Uterus (tissue), 4 donors: Measurements from ENCODE around the gene MAPK8IP3. TPM values are rescaled to one million over a fixed set of nuclear protein-coding genes. Genes with fewer than 3 reads are reported as not detected.

Experiments used
- DNase-seq, 2 donors: peaks; one replicate each; pipeline ENCODE4 v3.0.0-alpha.2; 2019 to 2020
- H3K27ac ChIP-seq, 2 donors: fragments of 200-600 bp; sonication (generic); 1 replicate in 1 of 2; 2 replicates in 1 of 2; pipeline ENCODE4 v1.5.1; 2016 to 2018
- H3K27me3 ChIP-seq, 2 donors: fragments of 200-600 bp; sonication (generic); one replicate each; pipeline ENCODE4 v1.5.1; 2018 to 2019; ENCODE audit warnings: control low read depth in 1 of 2
- H3K36me3 ChIP-seq, 2 donors: fragments of 200-600 bp; sonication (generic); one replicate each; pipeline ENCODE4 v1.5.1; 2019; ENCODE audit warnings: control low read depth in 1 of 2
- H3K4me1 ChIP-seq, 2 donors: fragments of 200-600 bp; sonication (generic); one replicate each; pipeline ENCODE4 v1.5.1; 2018 to 2019; ENCODE audit warnings: control low read depth in 1 of 2
- H3K4me3 ChIP-seq, 2 donors: fragments of 200-600 bp; sonication (generic); 1 replicate in 1 of 2; 2 replicates in 1 of 2; pipeline ENCODE4 v1.5.1; 2018 to 2019; ENCODE audit warnings: mild to moderate bottlenecking in 1 of 2
- H3K9me3 ChIP-seq, 2 donors: fragments of 200-600 bp; sonication (generic); one replicate each; pipeline ENCODE4 v1.5.1; 2019; ENCODE audit warnings: control low read depth in 1 of 2
- CTCF ChIP-seq, 4 experiments: fragments of 200-600 bp in 2 of 4; fragments of 450-650 bp in 2 of 4; sonication (generic) in 2 of 4; IDR thresholded peaks; one replicate each; pipeline ENCODE4 v1.5.1; 2016 to 2019; ENCODE audit warnings: antibody characterized with exemption in 4 of 4, mild to moderate bottlenecking in 2 of 4, moderate library complexity in 1 of 4
- POLR2A ChIP-seq, 2 donors: fragments of 450-650 bp; IDR thresholded peaks; one replicate each; pipeline ENCODE4 v1.6.1; 2016; ENCODE audit warnings: antibody characterized with exemption in 2 of 2, mild to moderate bottlenecking in 1 of 2, moderate library complexity in 1 of 2
- intact Hi-C: fragments of 100-400 bp; cut with DNase I; formaldehyde crosslinking; loops from one replicate; pipeline ENCODE4 v1.15.1; 2023; ENCODE audit warnings: low total_unique reads
- total RNA-seq, 4 donors: library from RNA; depleted of rRNA in 3 of 4; stranded (reverse); fragments of >200 nt in 3 of 4; gene quantifications; one replicate each; pipeline versions ENCODE4 v1.1.0 to v1.2.4, GENCODE V29; 2014 to 2023
- donor health status: DM: yes; HTN: yes; CAD: no.

MAPK8IP3 gene
- total RNA-seq, 4 donors from 2014 or later = 17.4 to 113 (median 77.8) TPM

DNA sequence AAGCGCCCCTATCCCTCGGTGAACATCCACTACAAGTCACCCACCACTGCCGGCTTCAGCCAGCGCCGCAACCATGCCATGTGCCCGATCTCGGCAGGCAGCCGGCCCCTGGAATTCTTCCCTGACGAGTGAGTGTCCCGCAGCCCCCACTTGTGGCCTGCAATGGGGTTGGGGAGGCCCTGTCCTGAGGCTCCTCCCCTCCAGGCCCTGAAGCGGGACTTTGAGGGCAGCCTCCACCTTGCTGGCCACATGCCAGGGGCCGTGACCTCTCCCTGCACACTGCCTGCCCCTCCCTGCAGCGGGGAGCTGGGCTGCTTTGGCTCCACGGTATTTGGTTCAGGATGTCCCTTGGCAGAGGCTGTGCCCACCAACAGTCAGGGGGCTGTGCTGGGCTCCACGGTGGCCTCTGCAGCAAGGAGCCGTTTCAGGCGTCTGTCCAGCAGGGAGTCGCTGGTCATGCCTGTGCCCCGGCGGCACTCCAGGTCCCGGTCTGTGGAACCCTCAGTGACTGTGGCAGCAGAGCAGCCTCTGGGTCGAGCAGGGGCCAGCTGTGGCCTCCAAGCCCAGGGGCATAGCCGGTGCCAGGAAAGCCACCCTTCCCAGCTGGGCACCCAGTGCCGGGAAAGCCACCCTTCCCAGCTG is 57.0 kb downstream of the MAPK8IP3 start:
- Histone ChIP-seq H3K4me3 (no peak overlapping the region), H3K9me3 (no peaks in the 10 kb centered on the region), H3K27ac (no peak overlapping the region), H3K4me1 (no peaks in the 10 kb centered on the region), H3K27me3 (no peaks in the 10 kb centered on the region), H3K36me3 (no peaks in the 10 kb centered on the region)
- DNase-seq = no peak
- intact Hi-C loops = no loop called here
- TF ChIP-seq CTCF (IDR thresholded peaks at IDR 0.05) (no peak), POLR2A (IDR thresholded peaks at IDR 0.05) (no peak)

- H3K36me3 ChIP-seq = no peaks in the 10 kb centered on the region
- no peaks in the 10 kb centered on the region for H3K9me3 ChIP-seq
- intact Hi-C loops = no loop called here
These were observed 57.8 kb downstream of the MAPK8IP3 start for GRCh38 chr16:1763521-1764511.

DNA sequence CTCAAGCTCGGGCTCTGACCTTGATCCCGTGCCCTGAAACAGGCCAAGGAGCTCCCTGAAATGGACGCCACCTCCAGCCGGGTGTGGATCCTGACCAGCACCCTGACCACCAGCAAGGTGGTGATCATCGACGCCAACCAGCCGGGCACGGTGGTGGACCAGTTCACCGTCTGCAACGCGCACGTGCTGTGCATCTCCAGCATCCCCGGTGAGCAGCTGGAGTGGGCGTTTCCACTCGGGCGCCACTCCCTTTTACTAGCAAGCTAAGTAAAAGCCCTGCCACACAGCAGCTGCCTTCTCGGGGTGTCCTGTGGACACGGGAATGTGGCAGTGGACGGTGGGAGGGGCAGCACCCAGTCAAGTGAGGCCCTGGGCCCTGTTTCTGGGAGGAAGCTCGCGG is 59.0 kb downstream of the MAPK8IP3 start:
- Histone ChIP-seq H3K4me1 (peaks cover 0 to 6% of the 10 kb centered on the region in 2 donors), H3K27me3 (no peaks in the 10 kb centered on the region), H3K36me3 (no peaks in the 10 kb centered on the region), H3K4me3 (no peak overlapping the region), H3K9me3 (no peaks in the 10 kb centered on the region), H3K27ac (no peak overlapping the region)
- no peak for DNase-seq
- TF ChIP-seq CTCF (IDR thresholded peaks at IDR 0.05) (no peak), POLR2A (IDR thresholded peaks at IDR 0.05) (no peak)
- intact Hi-C loops = no loop called here

More at GRCh38 chr16:1763521-1764511, 57.8 kb downstream of the MAPK8IP3 start:
- DNase-seq = no peak
- Histone ChIP-seq H3K4me3 (no peak overlapping the region), H3K27me3 (no peaks in the 10 kb centered on the region), H3K27ac (no peak overlapping the region), H3K4me1 (no peaks in the 10 kb centered on the region)
- peak in 1 of 4 experiments; percentile 14 for TF ChIP-seq CTCF (IDR thresholded peaks at IDR 0.05)
- TF ChIP-seq POLR2A (IDR thresholded peaks at IDR 0.05) = no peak

- Histone ChIP-seq H3K27ac (no peak overlapping the region), H3K27me3 (no peaks in the 10 kb centered on the region), H3K4me3 (no peak overlapping the region), H3K36me3 (no peaks in the 10 kb centered on the region), H3K4me1 (peaks cover 0 to 11% of the 10 kb centered on the region in 2 donors), H3K9me3 (no peaks in the 10 kb centered on the region)
- intact Hi-C loops = no loop called here
- no peak for DNase-seq
- no peak for TF ChIP-seq CTCF (IDR thresholded peaks at IDR 0.05)
- TF ChIP-seq POLR2A (IDR thresholded peaks at IDR 0.05) = no peak
These were observed 59.8 kb downstream of the MAPK8IP3 start for GRCh38 chr16:1765826-1766225.

DNA sequence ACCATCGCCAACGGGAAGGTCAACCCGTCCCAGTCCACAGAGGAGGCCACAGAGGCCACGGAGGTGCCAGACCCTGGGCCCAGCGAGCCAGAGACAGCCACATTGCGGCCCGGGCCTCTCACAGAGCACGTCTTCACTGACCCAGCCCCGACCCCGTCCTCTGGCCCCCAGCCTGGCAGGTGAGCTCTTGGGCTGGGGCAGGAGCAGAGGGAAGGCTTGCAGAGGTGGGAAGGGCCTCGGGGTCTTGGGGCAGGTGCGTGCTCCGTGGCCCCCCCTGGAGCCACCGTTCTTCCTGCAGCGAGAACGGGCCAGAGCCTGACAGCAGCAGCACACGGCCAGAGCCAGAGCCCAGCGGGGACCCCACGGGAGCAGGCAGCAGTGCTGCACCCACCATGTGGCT is 60.2 kb downstream of the MAPK8IP3 start:
- no peak for TF ChIP-seq CTCF (IDR thresholded peaks at IDR 0.05)
- no peak for TF ChIP-seq POLR2A (IDR thresholded peaks at IDR 0.05)
- H3K36me3 ChIP-seq = no peaks in the 10 kb centered on the region
- intact Hi-C loops = no loop called here
- H3K27me3 ChIP-seq = no peaks in the 10 kb centered on the region
- H3K4me3 ChIP-seq = no peak overlapping the region
- DNase-seq = no peak
- peaks cover 0 to 11% of the 10 kb centered on the region in 2 donors for H3K4me1 ChIP-seq
- no peaks in the 10 kb centered on the region for H3K9me3 ChIP-seq
- no peak overlapping the region for H3K27ac ChIP-seq
